H9 (cell line): ENCODE measurements around the gene ZNF783. TPM values are rescaled to one million over a fixed set of nuclear protein-coding genes. Genes with fewer than 3 reads are reported as not detected.

Experiments
- DNase-seq: peaks from one replicate; pipeline ENCODE4 v3.0.0-alpha.2; 2017
- H2AFZ ChIP-seq: one replicate; pipeline ENCODE4 v1.6.1; 2013; ENCODE audit warnings: mild to moderate bottlenecking, low read length, control low read depth, moderate library complexity
- H2AK5ac ChIP-seq: 2 replicates; pipeline ENCODE4 v1.6.1; 2013; ENCODE audit warnings: low read length, control low read depth, mixed read lengths; ENCODE audit not compliant: insufficient read length
- H2BK120ac ChIP-seq: one replicate; pipeline ENCODE4 v1.6.1; 2013; ENCODE audit warnings: low read depth, mild to moderate bottlenecking, low read length, control low read depth, inconsistent platforms; ENCODE audit not compliant: poor library complexity, severe bottlenecking
- H2BK12ac ChIP-seq: 2 replicates; pipeline ENCODE4 v1.6.1; 2013; ENCODE audit warnings: low read length, control low read depth, mixed read lengths, low read depth; ENCODE audit not compliant: insufficient read length
- H2BK15ac ChIP-seq: 2 replicates; pipeline ENCODE4 v1.6.1; 2013; ENCODE audit warnings: low read depth, low read length, control low read depth
- H2BK20ac ChIP-seq: one replicate; pipeline ENCODE4 v1.6.1; 2013; ENCODE audit warnings: low read depth, mild to moderate bottlenecking, low read length, control low read depth, inconsistent platforms; ENCODE audit not compliant: poor library complexity, severe bottlenecking
- H2BK5ac ChIP-seq: 2 replicates; pipeline ENCODE4 v1.6.1; 2013; ENCODE audit warnings: low read length, control low read depth, mixed read lengths; ENCODE audit not compliant: insufficient read length
- H3K14ac ChIP-seq: 2 replicates; pipeline ENCODE4 v1.6.1; 2013; ENCODE audit warnings: low read length, control low read depth; ENCODE audit not compliant: insufficient read depth
- H3K18ac ChIP-seq: 2 replicates; pipeline ENCODE4 v1.6.1; 2013; ENCODE audit warnings: low read depth, mild to moderate bottlenecking, mixed read lengths, low read length, control low read depth; ENCODE audit not compliant: insufficient read length
- H3K23ac ChIP-seq: 2 replicates; pipeline ENCODE4 v1.6.1; 2013; ENCODE audit warnings: low read length, control low read depth, mixed read lengths, low read depth; ENCODE audit not compliant: insufficient read length
- H3K23me2 ChIP-seq: 2 replicates; pipeline ENCODE4 v1.6.1; 2013; ENCODE audit warnings: low read depth, mild to moderate bottlenecking, mixed read lengths, low read length, control low read depth; ENCODE audit not compliant: insufficient read length, poor library complexity, severe bottlenecking
- H3K27ac ChIP-seq: 2 replicates; pipeline ENCODE4 v1.5.1; 2013; ENCODE audit warnings: low read length, control low read depth, mixed read lengths, low read depth; ENCODE audit not compliant: insufficient read length
- H3K27me3 ChIP-seq: 2 replicates; pipeline ENCODE4 v1.6.1; 2013; ENCODE audit warnings: low read length, control low read depth, inconsistent platforms; ENCODE audit not compliant: insufficient read depth
- H3K4ac ChIP-seq: 2 replicates; pipeline ENCODE4 v1.6.1; 2013; ENCODE audit warnings: low read depth, mild to moderate bottlenecking, control low read depth, inconsistent platforms, low read length, moderate library complexity
- H3K4me1 ChIP-seq: 2 replicates; pipeline ENCODE4 v1.6.1; 2013; ENCODE audit warnings: low read length, control low read depth, inconsistent platforms; ENCODE audit not compliant: insufficient read depth
- H3K4me2 ChIP-seq: 2 replicates; pipeline ENCODE4 v1.6.1; 2013; ENCODE audit warnings: low read length, control low read depth, mixed read lengths; ENCODE audit not compliant: insufficient read length, insufficient read depth
- H3K56ac ChIP-seq: 2 replicates; pipeline ENCODE4 v1.6.1; 2013; ENCODE audit warnings: low read depth, mild to moderate bottlenecking, mixed read lengths, low read length, control low read depth; ENCODE audit not compliant: insufficient read length
- H3K79me1 ChIP-seq: 2 replicates; pipeline ENCODE4 v1.6.1; 2013; ENCODE audit warnings: low read depth, mild to moderate bottlenecking, moderate library complexity, low read length, control low read depth, inconsistent platforms; ENCODE audit not compliant: insufficient read depth, poor library complexity, severe bottlenecking
- H3K79me2 ChIP-seq: 2 replicates; pipeline ENCODE4 v1.6.1; 2013; ENCODE audit warnings: low read length, control low read depth, inconsistent platforms; ENCODE audit not compliant: insufficient read depth
- H3K9ac ChIP-seq: 2 replicates; pipeline ENCODE4 v1.6.1; 2013; ENCODE audit warnings: low read length, control low read depth, mixed read lengths; ENCODE audit not compliant: insufficient read length; ENCODE audit errors: extremely low read depth
- H3K9me3 ChIP-seq: one replicate; pipeline ENCODE4 v1.6.1; 2013; ENCODE audit warnings: low read depth, low read length, inconsistent platforms; ENCODE audit not compliant: control insufficient read depth
- H3T11ph ChIP-seq: one replicate; pipeline ENCODE4 v1.6.1; 2013; ENCODE audit warnings: mild to moderate bottlenecking, low read length, control low read depth, inconsistent platforms
- H4K20me1 ChIP-seq: one replicate; pipeline ENCODE4 v1.6.1; 2013; ENCODE audit not compliant: control insufficient read depth, insufficient read length, insufficient read depth
- H4K5ac ChIP-seq: 2 replicates; pipeline ENCODE4 v1.6.1; 2013; ENCODE audit warnings: low read depth, mild to moderate bottlenecking, mixed read lengths, low read length, control low read depth; ENCODE audit not compliant: insufficient read length
- H4K8ac ChIP-seq: replicated peaks from 2 replicates; pipeline ENCODE4 v1.6.1; 2013; ENCODE audit warnings: low read length, control low read depth, mixed read lengths, low read depth; ENCODE audit not compliant: insufficient read length
- H4K91ac ChIP-seq: 2 replicates; pipeline ENCODE4 v1.6.1; 2013; ENCODE audit warnings: low read depth, mild to moderate bottlenecking, moderate library complexity, mixed read lengths, low read length, control low read depth; ENCODE audit not compliant: insufficient read length
- H3K27ac Mint-ChIP-seq, 3 experiments: 2 replicates in 2 of 3; 3 replicates in 1 of 3; pipeline ENCODE4 v1.8.0; 2020 to 2021; ENCODE audit warnings: mixed read lengths in 3 of 3, mild to moderate bottlenecking in 1 of 3, moderate library complexity in 1 of 3
- H3K27me3 Mint-ChIP-seq: 2 replicates; pipeline ENCODE4 v1.8.0; 2021; ENCODE audit warnings: low read depth, mild to moderate bottlenecking, moderate library complexity, mixed read lengths
- H3K36me3 Mint-ChIP-seq, 3 experiments: 2 replicates in 2 of 3; 3 replicates in 1 of 3; pipeline ENCODE4 v1.8.0; 2020 to 2021; ENCODE audit warnings: low read depth in 3 of 3, mixed read lengths in 3 of 3; ENCODE audit not compliant: insufficient read depth in 1 of 3
- H3K4me1 Mint-ChIP-seq, 2 experiments: 2 replicates each; pipeline ENCODE4 v1.8.0; 2020; ENCODE audit warnings: mixed read lengths in 2 of 2
- H3K4me3 Mint-ChIP-seq, 2 experiments: 2 replicates in 1 of 2; 3 replicates in 1 of 2; pipeline ENCODE4 v1.8.0; 2020 to 2021; ENCODE audit warnings: mild to moderate bottlenecking in 2 of 2, mixed read lengths in 2 of 2, moderate library complexity in 1 of 2
- H3K9me3 Mint-ChIP-seq, 2 experiments: 2 replicates in 1 of 2; 3 replicates in 1 of 2; pipeline ENCODE4 v1.8.0; 2020; ENCODE audit warnings: mild to moderate bottlenecking in 2 of 2, mixed read lengths in 2 of 2, moderate library complexity in 1 of 2
- WGBS: extraction: QIAGEN DNeasy Blood & Tissue Kit; methylation state at CpG from one replicate; pipeline ENCODE4 v1.1.7; 2013; ENCODE audit warnings: missing lambda C conversion rate, low lambda C conversion rate, mixed read lengths; ENCODE audit not compliant: insufficient read length; ENCODE audit errors: extremely low coverage; 5-methylcytosine and 5-hydroxymethylcytosine counted together
- total RNA-seq: library from RNA; stranded (reverse); gene quantifications from 2 replicates; pipeline ENCODE4 v1.2.1, GENCODE V29; 2021
- TF ChIP-seq, protein P1 (sequence below): fragments of 200-600 bp; sonication (generic); conservative IDR thresholded peaks from 3 replicates; pipeline ENCODE4 v1.8.0; 2021; ENCODE audit warnings: antibody characterized with exemption, mild to moderate bottlenecking

ZNF783 gene
- total RNA-seq, 1 experiment from 2014 or later: 13.6 TPM

DNA sequence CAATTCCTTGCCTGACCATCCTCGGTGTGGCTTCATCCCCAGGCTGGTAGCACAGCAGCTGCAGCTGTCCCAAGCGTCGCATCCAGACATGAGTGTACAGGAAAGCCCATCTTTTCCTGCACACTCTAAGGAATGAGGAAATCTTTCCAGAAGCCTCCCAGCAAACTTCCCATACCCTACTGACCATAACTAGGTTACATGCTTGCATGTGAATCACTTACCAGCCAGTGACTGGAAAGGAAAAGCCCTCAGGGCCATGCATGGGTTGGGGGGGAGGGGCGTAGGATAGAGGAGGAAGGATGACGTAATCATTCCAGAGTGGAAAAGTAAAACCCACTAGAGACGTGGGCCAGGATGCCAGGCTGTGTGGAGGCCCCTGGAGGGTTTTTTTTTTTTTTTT lies 41.5 kb upstream of the ZNF783 start:
- TF ChIP-seq, protein P1, sequence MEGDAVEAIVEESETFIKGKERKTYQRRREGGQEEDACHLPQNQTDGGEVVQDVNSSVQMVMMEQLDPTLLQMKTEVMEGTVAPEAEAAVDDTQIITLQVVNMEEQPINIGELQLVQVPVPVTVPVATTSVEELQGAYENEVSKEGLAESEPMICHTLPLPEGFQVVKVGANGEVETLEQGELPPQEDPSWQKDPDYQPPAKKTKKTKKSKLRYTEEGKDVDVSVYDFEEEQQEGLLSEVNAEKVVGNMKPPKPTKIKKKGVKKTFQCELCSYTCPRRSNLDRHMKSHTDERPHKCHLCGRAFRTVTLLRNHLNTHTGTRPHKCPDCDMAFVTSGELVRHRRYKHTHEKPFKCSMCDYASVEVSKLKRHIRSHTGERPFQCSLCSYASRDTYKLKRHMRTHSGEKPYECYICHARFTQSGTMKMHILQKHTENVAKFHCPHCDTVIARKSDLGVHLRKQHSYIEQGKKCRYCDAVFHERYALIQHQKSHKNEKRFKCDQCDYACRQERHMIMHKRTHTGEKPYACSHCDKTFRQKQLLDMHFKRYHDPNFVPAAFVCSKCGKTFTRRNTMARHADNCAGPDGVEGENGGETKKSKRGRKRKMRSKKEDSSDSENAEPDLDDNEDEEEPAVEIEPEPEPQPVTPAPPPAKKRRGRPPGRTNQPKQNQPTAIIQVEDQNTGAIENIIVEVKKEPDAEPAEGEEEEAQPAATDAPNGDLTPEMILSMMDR: no peak
- DNase-seq: no peak
- Histone ChIP-seq H3K4ac (no peak overlapping the region), H4K91ac (no peak overlapping the region), H3T11ph (no peak overlapping the region), H3K27me3 (no peaks in the 10 kb centered on the region), H3K18ac (no peak overlapping the region), H2BK15ac (no peak overlapping the region), H2BK5ac (no peak overlapping the region), H2BK20ac (no peak overlapping the region), H3K9ac (no peak overlapping the region), H3K14ac (no peak overlapping the region), H2AK5ac (no peak overlapping the region), H3K9me3 (no peaks in the 10 kb centered on the region), H4K5ac (no peak overlapping the region), H3K23ac (no peak overlapping the region), H3K4me1 (no peaks in the 10 kb centered on the region), H3K79me2 (no peaks in the 10 kb centered on the region; the same call in 1 of the 2 replicates), H2AFZ (no peak overlapping the region), H3K23me2 (no peaks in the 10 kb centered on the region), H4K20me1 (no peaks in the 10 kb centered on the region), H3K56ac (no peak overlapping the region), H2BK120ac (no peak overlapping the region), H3K4me2 (no peak overlapping the region), H3K27ac (no peak overlapping the region), H2BK12ac (no peak overlapping the region), H3K79me1 (no peaks in the 10 kb centered on the region), H4K8ac (no peak overlapping the region)
- H3K36me3 Mint-ChIP-seq: peaks cover 33 to 76% (median 64%) of the 10 kb centered on the region in 3 experiments
- H3K9me3 Mint-ChIP-seq: no peaks in the 10 kb centered on the region
- peaks cover 18 to 19% of the 10 kb centered on the region in 2 experiments for H3K4me1 Mint-ChIP-seq
- H3K27ac Mint-ChIP-seq: peak overlapping the region in 1 of 3 experiments; percentile 49; a peak in 1 of 7 replicates
- WGBS: no CpG with 5 or more reads among the region's 6 CpGs
- H3K4me3 Mint-ChIP-seq: no peak overlapping the region
- H3K27me3 Mint-ChIP-seq: no peaks in the 10 kb centered on the region
